ENCODE data around the gene MAP2K6. TPM values are rescaled to one million over a fixed set of nuclear protein-coding genes. Genes with fewer than 3 reads are reported as not detected.

MAP2K6 gene
- total RNA-seq, 1 donor from 2014 or later = 1.8 TPM

GRCh38 chr17:69444023-69444422, 29.5 kb downstream of the MAP2K6 start:
- no peak for TF ChIP-seq CTCF (conservative IDR thresholded peaks at IDR 0.05; ENCODE audit: low read depth, low read length)
- no peak overlapping the region for H3K4me3 ChIP-seq (ENCODE audit: low read depth, low read length)
- no peak for DNase-seq (ENCODE audit: low read depth)

- no peak overlapping the region for H3K4me3 ChIP-seq (ENCODE audit: low read depth, low read length)
- no peak for DNase-seq (ENCODE audit: low read depth)
- no peak for TF ChIP-seq CTCF (conservative IDR thresholded peaks at IDR 0.05; ENCODE audit: low read depth, low read length)
Measured at GRCh38 chr17:69445132-69445531, 30.6 kb downstream of the MAP2K6 start.

GRCh38 chr17:69447726-69448125, 33.2 kb downstream of the MAP2K6 start:
- TF ChIP-seq CTCF (conservative IDR thresholded peaks at IDR 0.05; ENCODE audit: low read depth, low read length) = no peak
- DNase-seq (ENCODE audit: low read depth) = no peak
- H3K4me3 ChIP-seq (ENCODE audit: low read depth, low read length) = no peak overlapping the region

- peak; percentile 47 for DNase-seq (ENCODE audit: low read depth)
- TF ChIP-seq CTCF (conservative IDR thresholded peaks at IDR 0.05; ENCODE audit: low read depth, low read length) = no peak
- H3K4me3 ChIP-seq (ENCODE audit: low read depth, low read length) = peak overlapping the region; percentile 42
Measured at GRCh38 chr17:69448431-69449102, 34.1 kb downstream of the MAP2K6 start.

GRCh38 chr17:69450131-69450530, 35.6 kb downstream of the MAP2K6 start:
- TF ChIP-seq CTCF (conservative IDR thresholded peaks at IDR 0.05; ENCODE audit: low read depth, low read length) = no peak
- DNase-seq (ENCODE audit: low read depth) = no peak
- no peak overlapping the region for H3K4me3 ChIP-seq (ENCODE audit: low read depth, low read length)

GRCh38 chr17:69450918-69451317, 36.4 kb downstream of the MAP2K6 start:
- TF ChIP-seq CTCF (conservative IDR thresholded peaks at IDR 0.05; ENCODE audit: low read depth, low read length) = no peak
- no peak for DNase-seq (ENCODE audit: low read depth)
- H3K4me3 ChIP-seq (ENCODE audit: low read depth, low read length) = no peak overlapping the region

Measured in epithelial cell of proximal tubule (primary cell).